GM19238 (cell line): ENCODE results near the gene GJA8.
A peak's percentile ranks its signal among the peaks of the same experiment; 100 is the strongest.
"Not testable (repeated sequence)": the region's sequence is repeated elsewhere in the genome, so short reads cannot be mapped to it uniquely, and the experiment has no call there.

ENCODE experiments used
- DNase-seq: peaks from one replicate; pipeline ENCODE4 v3.0.0; 2011; ENCODE audit warnings: low spot score; ENCODE audit not compliant: insufficient read length

The GJA8 gene

DNA sequence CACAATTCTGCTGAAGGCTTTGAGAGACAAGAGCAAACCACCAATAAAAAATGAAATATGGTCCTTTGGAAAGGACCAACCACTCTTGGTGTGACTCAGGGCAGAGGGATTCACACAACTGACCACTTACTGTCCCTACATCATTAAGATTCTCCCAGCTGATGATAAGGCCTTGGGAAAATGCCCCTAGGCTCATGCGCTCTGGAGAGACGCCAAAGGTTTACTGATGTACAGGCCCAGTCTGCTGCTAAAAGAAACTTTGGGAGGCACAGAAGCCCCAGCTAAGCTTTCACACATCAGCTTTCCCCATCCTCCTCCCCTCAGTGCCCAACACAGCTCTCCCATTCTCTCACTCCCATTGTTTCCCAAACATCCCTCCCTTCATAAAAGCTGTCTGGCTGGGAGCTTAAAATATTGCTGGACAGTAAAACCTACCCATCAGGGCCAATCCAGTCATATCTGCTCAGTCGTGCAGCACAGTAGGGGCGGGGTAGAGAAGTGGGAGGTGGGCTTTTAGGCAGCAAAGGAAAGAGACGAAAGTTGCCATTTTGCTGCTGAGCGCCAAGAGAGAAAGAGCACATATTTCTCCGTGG is at the start of gene GJA8:
TSS of gene GJA8 (plus strand) at position 543 of the 593 bp plus-strand sequence. CDS start 5,161 bp downstream, outside the sequence.
- no peak for DNase-seq

DNA sequence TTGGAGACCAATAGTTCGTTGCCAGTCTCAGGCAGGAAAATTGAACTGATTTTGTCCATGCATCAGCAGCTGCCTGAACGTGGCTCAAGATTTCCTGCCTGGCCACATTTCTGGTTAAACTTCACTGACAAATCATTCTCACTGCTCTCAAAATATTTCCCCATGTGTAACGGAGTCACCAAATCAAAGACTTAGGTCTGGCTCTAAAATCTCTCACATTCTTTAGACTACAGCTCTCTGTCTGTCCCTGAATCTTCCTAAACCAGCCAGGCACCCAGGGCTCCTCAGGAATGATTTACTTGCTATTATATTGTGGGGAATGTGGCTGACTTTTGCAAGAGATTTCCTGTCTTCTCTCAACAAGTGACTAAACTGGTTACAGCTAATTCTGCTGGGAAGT is 49.2 kb upstream of the GJA8 start:
- no peak for DNase-seq

DNA sequence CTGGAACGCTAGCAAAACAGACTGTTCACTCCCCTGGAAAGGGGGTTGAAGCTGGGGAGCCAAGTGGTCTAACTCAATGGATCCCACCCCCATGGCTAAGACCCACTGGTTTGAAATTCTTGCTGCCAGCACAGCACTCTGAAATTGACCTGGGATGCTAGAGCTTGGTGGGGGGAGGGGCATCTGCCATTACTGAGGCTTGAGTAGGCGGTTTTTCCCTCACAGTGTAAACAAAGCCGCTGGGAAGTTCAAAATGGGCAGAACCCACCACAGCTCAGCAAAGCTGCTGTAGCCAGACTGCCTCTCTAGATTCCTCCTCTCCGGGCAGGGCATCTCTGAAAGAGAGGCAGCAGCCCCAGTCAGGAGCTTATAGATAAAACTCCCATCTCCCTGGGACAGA is 47.6 kb upstream of the GJA8 start:
- not testable (repeated sequence) for DNase-seq

DNA sequence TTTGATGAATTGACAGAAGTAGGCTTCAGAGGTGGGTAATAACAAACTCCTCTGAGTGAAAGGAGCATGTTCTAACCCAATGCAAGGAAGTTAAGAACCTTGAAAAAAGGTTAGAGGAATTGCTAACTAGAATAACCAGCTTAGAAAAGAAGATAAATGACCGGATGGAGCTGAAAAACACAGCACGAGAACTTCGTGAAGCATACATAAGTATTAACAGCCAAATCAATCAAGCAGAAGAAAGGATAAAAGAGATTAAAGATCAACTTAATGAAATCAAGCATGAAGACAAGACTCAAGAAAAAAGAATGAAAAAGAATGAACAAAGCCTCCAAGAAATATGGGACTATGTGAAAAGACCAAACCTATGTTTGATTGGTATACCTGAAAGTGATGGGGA is 46.6 kb upstream of the GJA8 start:
- not testable (repeated sequence) for DNase-seq

DNA sequence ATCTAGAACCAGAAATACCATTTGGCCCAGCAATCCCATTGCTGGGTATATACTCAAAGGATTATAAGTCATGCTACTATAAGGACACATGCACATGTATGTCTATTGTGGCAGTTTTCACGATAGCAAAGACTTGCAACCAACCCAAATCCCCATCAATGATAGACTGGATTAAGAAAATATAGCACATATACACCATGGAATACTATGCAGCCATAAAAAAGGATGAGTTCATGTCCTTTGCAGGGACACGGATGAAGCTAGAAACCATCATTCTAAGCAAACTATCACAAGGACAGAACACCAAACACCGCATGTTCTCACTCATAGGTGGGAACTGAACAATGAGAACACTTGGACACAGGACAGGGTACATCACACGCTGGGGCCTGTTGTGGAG is 35.4 kb upstream of the GJA8 start:
- DNase-seq: not testable (repeated sequence)

DNA sequence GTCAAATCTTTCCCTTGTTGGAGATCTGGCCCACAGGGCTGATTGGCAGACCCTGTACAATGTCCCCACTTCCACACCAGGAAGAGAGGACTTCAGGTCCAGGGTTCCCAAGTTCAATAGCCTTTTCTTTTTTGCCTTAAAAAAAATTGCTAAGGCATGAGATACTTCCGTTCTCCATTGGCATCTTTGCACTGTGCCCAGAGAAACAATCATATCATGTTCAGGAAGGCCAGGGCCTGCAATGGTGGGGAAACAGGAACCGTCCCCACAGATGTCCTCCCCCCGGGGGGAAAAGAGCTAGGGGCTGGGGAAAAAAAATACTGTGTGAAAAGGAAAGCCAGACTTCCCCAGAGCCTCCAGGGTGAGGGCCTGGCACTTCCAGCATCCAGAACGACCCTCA is 24.6 kb upstream of the GJA8 start:
- DNase-seq: no peak

DNA sequence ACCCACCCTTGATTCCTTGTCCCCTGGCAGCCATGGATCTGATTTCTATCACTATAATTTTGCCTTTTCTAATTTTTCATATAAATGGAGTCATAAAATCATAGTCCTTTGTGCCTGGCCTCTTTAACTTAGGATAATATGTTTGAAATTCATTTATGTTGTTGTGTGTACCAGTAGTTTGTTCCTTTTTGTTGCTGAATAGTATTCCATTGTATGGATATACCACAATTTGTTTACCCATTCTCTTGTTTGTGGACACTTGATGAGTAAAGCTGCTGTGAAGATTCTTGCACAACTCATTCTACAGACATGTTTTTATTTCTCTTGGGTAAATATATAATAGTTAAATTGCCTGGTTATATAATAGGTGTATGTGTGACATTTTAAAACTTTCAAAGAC is 22.7 kb upstream of the GJA8 start:
- DNase-seq: no peak

DNA sequence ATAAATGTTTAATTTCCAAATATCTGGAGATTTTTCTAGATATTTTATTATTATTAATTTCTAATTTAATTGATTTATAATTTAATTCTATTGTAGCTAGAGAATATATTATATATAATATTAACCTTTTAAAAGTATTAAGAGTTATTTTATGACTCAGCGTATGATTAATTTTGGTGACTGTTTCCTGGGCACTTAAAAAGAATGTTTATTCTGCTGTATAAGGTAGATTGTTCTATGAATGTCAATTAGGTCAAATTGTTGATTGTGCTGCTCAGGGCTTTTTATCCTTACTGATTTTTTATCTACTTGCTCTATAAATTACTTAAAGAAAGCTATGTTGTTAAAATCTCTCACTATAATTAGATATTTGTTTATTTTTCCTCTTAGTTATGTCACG is 20.1 kb upstream of the GJA8 start:
- DNase-seq: no peak

DNA sequence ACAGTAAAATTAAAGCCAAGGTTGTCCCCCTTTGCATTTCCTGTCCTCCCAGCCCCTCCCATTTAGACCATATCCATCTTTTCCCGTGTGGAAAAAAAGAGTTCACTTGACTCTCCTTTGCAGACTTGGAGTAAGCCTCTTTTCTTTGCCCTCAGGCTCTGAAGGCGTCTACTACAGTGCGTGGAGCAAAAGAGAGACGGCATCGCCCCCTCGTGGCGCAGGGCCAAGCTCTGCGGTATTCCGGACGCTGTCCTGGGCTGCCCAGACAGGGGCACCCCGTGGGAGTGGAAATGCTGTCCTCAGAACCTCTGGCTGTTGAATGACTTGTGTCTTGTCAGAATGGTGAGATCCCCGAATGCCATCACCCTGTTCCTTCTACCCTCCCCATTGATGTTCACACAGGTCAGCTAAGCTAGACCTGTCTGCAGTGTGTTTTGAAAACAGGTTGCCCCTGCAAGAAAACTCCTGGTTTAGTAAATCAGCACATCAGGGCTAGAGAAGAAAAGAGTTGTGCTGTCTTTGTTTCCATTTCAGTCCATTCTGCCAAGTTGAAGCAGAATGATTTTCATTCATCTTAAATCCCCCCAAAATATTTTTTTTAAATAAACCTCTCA is 12.3 kb upstream of the GJA8 start:
- peak; percentile 36 for DNase-seq

DNA sequence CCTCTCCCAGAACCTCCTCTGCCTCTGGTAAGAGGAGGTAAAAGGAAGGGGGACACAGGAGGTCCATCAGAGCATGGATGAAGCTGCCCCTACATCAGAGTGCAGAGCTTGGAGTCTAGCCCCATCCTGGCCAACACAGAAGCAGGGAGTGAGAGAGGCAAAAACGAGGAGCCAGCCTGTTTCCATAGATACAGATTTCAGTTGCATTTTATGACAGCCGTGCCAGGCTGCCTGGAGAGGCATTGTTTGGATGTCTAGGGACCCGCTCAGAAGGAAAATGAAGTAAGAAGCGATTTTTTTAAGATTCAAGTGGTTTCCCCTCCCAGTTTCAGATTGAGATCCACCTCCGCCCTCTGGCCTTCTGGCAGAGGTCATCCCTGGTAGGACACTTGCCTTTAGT is 11.5 kb upstream of the GJA8 start:
- no peak for DNase-seq

DNA sequence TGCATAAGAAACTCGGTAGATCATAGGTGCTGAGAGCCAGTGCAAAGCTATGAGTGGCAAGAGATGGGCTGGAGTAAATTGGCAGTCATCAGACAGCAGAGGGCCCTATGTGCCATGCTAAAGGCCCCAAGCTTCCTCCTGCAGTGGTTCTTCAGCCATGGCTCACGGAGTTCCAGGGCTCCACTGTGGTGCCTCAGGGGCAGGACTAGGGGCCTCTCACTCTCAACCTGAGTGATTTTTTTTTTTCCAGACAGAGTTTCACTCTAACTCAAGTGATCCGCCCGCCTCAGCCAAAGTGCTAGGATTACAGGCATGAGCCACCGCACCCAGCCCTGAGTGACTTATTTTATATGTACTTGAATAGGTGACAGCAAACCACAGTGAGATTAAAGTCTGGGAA is 10.4 kb upstream of the GJA8 start:
- DNase-seq: no peak

DNA sequence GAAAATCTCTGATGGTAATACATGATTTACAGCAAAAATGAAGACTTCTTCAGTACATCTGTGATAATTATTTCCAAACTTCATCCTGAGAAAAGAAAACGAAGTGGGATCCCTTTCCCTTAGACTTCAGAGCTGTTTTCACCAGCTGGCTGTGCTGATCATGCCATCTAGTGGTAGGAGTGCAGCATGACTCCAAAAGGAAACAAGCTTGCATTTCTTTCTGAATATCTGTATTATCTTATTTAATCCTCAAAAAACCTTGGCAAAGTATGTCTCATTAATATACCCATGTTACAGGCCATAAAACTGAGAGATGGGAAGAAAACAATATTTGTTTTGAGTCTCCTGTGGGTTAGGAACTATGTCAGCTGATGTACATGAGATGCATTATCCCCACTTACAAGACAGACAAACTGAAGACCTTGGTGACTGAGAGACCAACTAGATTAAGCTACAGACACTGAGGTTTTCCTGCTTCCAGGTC is 9.8 kb upstream of the GJA8 start:
- DNase-seq: peak; percentile 17

DNA sequence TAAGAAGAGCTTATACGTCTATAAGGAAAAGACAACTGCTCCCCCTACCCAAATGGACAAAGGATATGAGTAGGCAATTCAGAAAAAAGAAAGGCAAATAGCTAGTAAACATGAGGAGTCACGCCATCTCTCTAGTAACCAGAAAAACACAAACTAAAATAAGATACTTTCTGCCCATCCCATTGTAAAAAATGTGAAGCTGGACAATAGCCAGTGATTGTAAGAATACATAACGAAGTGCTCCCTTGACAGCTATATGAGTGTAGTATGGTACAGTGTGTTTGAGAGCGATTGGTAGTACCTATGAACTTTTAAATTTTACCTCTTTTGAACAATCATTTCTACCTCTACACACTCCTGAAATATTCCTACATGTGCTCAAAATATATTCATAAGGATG is 7.5 kb upstream of the GJA8 start:
- DNase-seq: no peak

DNA sequence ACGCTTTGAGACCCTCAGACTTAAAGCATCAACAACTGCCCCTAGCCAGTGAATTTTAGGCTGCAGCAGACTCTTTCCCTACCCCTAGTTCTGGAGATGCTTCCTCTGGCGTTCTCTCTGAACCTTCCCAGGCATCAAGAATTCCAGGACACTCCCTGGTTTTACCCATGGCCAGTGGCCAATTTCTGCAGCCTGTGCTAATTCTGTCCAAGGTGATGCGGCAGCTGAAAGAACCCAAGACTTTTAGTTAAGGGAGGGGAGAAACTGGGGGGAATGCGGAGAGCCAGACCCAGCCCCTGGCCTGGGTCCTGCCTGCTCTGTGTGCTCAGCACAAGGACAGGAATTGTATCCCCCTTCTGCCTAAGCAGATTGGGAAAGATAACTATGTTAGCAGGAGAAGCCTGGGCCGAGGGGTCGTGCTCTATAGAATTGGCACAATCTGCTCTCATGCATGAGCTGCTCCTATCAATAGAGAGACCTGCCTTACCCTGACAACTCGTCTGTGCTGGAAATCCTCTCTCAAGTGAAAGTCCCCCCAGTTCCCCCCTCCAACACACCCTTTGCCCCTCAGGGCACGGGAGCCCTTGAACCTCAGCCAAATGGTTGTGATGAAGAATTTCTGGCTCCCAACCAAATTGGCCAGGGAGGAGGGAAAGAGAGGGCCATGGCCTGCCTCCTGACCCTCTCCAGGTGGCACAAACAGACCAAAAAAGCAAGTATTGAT is 5.4 kb upstream of the GJA8 start:
- DNase-seq: no peak

DNA sequence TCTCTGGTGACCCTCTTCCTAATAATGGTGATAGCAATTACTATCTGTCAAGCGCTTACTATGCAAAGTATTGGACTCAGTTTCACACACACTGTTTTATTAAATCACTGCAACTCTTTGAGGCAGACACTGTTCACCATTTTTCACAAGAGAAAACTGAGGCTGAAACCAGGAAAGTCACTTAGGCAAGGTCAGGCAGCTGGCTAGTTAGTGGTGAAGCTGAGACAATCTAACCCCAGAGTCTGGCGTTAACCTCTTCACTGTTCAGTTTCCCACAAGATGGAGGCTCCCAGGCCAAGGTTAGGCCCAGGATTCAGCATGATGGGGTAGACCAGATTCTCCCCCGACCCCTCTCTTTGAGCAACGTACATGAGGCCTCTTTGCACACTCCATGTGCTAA is 4.8 kb upstream of the GJA8 start:
- DNase-seq: no peak

DNA sequence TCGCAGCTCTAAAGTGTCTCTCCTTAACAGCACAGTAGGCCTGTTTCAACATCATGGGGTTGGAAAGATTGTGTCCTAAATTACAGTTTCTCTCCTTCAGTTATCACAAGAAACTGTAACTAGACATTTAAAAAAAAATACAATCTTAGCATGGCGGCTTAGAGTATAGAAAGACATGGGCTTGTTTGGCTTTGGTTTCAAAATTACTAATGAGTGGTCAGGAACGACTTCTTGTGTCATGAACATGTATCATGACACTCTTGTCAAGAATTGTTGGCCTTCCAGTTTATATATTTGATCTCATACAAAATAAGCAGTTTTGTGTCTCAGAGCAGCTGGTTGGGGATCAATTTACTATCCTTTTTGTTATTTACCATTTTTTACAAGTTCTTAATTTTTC is 2.1 kb downstream of the GJA8 start:
- no peak for DNase-seq

DNA sequence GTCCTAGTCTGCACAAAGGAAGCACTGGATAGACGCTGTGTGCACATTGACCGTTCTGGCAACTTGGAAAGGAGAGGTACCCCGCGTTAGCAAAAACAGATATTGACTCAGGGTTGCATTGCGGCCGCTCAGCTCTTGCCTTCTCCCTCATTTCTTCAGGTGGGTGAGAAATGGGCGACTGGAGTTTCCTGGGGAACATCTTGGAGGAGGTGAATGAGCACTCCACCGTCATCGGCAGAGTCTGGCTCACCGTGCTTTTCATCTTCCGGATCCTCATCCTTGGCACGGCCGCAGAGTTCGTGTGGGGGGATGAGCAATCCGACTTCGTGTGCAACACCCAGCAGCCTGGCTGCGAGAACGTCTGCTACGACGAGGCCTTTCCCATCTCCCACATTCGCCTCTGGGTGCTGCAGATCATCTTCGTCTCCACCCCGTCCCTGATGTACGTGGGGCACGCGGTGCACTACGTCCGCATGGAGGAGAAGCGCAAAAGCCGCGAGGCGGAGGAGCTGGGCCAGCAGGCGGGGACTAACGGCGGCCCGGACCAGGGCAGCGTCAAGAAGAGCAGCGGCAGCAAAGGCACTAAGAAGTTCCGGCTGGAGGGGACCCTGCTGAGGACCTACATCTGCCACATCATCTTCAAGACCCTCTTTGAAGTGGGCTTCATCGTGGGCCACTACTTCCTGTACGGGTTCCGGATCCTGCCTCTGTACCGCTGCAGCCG is 5.4 kb downstream of the GJA8 start:
- DNase-seq: no peak

DNA sequence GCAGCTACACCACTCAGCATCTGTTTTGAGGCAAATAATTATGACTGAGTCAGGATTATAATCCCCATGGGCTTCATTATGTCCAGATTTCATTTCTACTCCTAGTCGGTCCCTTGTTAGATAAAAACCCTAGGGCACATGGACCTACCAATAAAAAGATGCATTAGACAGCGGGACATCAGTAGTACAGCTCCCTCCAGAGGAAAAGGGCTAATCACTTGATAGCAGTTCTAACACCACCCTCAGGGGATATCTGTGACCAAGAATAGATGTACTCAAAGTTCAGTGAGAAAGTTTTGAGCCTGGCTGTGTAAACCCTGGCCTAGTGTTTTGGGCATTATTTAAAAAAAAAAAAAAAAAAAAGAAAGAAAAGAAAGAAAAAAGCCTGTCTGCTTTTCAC is 10.0 kb downstream of the GJA8 start:
- DNase-seq: no peak

DNA sequence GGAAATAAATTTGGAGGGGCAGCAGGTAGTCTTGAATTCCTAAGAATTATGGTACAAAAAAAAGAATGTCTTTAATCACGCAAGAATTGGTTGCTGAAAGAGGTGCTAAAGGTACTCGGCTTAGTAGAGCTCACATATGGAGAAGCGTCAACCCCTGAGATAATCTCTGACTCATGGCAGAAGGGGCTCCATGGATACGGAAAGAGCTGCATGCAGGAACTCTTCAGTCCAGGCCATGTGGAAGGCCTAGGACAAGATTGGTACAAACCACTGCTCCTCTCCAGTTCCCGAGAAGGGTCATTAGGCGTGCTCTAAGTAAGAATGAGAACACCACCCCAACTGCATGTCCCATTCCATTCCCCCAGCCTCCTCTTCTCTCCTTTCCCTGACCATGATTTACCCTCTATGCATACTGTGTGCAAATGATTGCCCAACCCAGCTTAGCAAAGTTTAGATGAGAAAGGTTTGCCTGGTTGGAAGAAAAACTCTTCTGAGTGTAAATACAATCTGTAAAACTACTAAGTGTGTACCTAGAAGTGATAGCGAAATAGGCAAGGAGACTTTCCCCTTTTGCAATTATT is 10.9 kb downstream of the GJA8 start:
- DNase-seq: no peak

DNA sequence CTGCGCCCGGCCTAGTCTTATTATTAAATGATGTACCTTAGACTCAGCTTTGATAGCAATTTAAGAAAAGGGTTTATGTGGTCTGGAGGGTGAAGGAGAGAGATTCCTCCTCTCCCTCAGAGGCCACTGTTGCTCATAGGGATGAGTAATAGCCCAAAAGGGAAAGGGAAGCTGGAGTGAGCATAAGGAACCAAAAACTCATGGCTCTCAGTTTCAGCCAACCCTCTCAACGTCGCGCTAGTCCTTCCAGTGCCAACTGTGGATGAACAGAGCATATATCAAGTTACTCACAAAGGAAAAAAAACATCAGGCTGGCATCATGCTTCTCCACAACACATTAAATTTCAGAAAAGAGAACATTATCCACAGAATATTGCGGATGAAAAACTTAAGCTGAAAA is 17.3 kb downstream of the GJA8 start:
- DNase-seq: no peak

DNA sequence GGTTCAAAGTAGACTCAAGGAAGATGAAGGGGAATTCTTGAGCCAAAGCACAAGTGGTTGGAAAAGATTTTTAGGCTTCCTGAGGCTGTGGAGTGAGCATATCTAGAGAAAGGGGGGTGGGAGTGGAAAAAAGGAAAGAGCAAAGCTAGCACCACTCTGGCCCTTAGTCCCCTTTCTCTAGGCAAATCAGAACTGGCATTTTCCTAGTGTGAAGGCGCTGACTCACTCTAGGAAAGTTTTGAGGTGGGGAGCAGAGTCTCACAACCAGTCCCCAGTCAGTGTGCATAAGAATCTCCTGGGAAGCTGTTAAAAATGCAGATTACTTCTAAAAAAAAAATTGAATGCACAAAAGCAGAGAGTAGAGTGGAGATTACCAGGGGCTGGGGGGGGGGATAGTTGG is 22.2 kb downstream of the GJA8 start:
- no peak for DNase-seq

DNA sequence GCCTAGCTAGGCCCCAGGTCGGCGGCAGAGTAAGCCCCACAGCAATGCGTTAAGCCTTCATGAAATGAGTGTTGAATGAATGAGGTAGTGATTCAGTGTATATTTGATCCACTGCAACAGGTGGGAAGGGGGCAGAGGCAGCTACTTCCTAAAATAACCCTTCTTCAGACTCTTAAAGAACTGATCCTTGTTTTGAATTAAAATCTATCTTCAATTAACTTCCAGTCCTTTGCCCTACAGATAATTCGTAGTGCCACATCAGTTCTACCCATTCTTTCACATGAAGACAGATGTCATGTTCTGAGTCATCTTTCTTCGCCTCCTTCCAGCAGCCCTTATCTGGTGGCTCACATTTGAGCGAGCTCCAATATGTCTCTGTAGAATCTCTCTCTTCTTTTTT is 24.6 kb downstream of the GJA8 start:
- not testable (repeated sequence) for DNase-seq
